ENCODE data around the gene THADA. TPM values are rescaled to one million over a fixed set of nuclear protein-coding genes. Genes with fewer than 3 reads are reported as not detected.

THADA gene
- total RNA-seq, 2 experiments from 2014 or later, result 31.2 to 32.3 TPM

DNA sequence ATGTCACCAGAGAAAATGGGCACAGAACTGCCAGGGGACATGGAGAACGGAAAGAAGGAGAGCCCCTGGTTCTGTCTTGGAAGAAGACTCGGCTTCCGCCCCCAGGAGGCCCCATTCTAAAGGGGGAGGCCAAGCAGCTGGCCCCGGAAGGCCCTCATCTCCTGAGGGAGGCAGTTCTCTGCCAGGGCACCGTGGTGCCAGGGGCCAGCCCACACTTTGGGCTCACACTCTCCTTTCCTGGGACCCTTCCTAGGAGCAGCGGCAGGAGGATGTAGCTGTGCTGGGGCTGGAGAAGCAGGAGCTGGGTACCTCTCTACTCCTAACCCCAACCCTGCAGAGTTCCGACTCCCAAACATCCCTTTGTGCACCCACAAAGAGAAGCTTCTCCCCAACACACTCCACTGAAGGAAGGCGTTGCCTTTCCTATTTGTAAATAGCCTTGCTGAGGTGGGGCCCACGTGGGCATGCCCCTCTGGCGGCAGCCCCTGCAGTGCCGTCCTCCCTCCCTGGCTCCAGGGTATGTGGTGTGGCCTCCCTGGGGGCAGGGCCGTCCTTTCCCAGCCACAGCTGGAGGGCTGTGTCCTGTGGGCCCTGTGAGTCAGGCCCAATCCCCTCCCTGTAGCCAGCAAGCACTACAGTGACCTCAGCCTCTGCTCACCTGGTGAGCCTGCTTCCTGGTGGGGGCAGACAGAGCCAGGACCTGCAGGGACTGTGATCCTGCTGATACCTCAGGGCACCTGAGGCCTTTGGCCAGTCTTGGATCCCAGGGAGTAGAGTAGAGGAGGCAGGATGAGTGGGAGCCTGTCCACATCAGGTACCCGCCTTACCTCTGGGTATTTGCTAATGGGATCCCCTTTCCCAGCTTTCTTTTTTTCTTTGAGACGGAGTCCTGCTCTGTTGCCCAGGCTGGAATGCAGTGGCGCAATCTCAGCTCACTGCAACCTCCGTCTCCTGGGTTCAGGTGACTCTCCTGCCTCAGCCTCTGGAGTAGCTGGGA, 396.0 kb downstream of the THADA start:
- no peak overlapping the region for H2AFZ ChIP-seq (ENCODE audit: low read length)
- no TSS peak for BruUV-seq (replicated peaks)
- no peaks in the 10 kb centered on the region for H3K36me3 ChIP-seq (ENCODE audit: insufficient read depth, low read length)
- no peaks in the 10 kb centered on the region for H4K20me1 ChIP-seq (ENCODE audit: insufficient read depth, low read length)
- no peaks in the 10 kb centered on the region for H3K9me2 ChIP-seq (ENCODE audit: insufficient read depth, low read length)
- H3K79me2 ChIP-seq (ENCODE audit: insufficient read depth, low read depth, low read length), result no peaks in the 10 kb centered on the region
- peaks cover 32% of the 10 kb centered on the region for H3K4me1 ChIP-seq (ENCODE audit: insufficient read depth, low read length, poor library complexity, severe bottlenecking)
- CTCF ChIA-PET (ENCODE audit: unreplicated experiment), result no interaction called here
- TF ChIP-seq CTCF (conservative IDR thresholded peaks at IDR 0.05; ENCODE audit: low read length) (no peak), EZH2phosphoT487 (IDR thresholded peaks at IDR 0.05; ENCODE audit: borderline replicate concordance, low read depth, low read length) (no peak)
- no peak overlapping the region for H3K4me2 ChIP-seq (ENCODE audit: low read length)
- no peak for DNase-seq (ENCODE audit: low spot score)
- intact Hi-C loops (cut with micrococcal nuclease; ENCODE audit: unreplicated experiment), result no loop called here
- no peak overlapping the region for H3K4me3 ChIP-seq (ENCODE audit: low read depth, low read length, poor library complexity, severe bottlenecking)
- POLR2A ChIA-PET, result interaction anchor here (0.6 to 0.7 kb wide), 2 partner anchors 9 to 20 kb away, joined by 3 read pairs; no protein-coding TSS in a partner anchor
- H3K27ac ChIP-seq (ENCODE audit: low read depth, low read length, poor library complexity, severe bottlenecking), result no peak overlapping the region
- no peaks in the 10 kb centered on the region for H3K9me3 ChIP-seq (ENCODE audit: low read length)

GRCh38 chr2:43198263-43198662, 397.6 kb downstream of the THADA start:
- H3K4me2 ChIP-seq (ENCODE audit: low read length), result no peak overlapping the region
- no TSS peak for BruUV-seq (replicated peaks)
- CTCF ChIA-PET (ENCODE audit: unreplicated experiment), result interaction anchor here (0.5 kb wide), 1 partner anchor 362 kb away, joined by 5 read pairs; no protein-coding TSS in a partner anchor
- POLR2A ChIA-PET, result interaction anchor here (0.6 kb wide), 1 partner anchor 30 kb away, joined by 3 read pairs; no protein-coding TSS in a partner anchor
- intact Hi-C loops (cut with micrococcal nuclease; ENCODE audit: unreplicated experiment), result no loop called here
- no peak overlapping the region for H3K4me3 ChIP-seq (ENCODE audit: low read depth, low read length, poor library complexity, severe bottlenecking)
- no peaks in the 10 kb centered on the region for H3K9me2 ChIP-seq (ENCODE audit: insufficient read depth, low read length)
- no peak overlapping the region for H2AFZ ChIP-seq (ENCODE audit: low read length)
- TF ChIP-seq CTCF (conservative IDR thresholded peaks at IDR 0.05; ENCODE audit: low read length) (no peak), EZH2phosphoT487 (IDR thresholded peaks at IDR 0.05; ENCODE audit: borderline replicate concordance, low read depth, low read length) (no peak)
- H3K4me1 ChIP-seq (ENCODE audit: insufficient read depth, low read length, poor library complexity, severe bottlenecking), result peaks cover 44% of the 10 kb centered on the region
- H4K20me1 ChIP-seq (ENCODE audit: insufficient read depth, low read length), result no peaks in the 10 kb centered on the region
- no peaks in the 10 kb centered on the region for H3K9me3 ChIP-seq (ENCODE audit: low read length)
- no peak overlapping the region for H3K27ac ChIP-seq (ENCODE audit: low read depth, low read length, poor library complexity, severe bottlenecking)
- no peaks in the 10 kb centered on the region for H3K79me2 ChIP-seq (ENCODE audit: insufficient read depth, low read depth, low read length)
- H3K36me3 ChIP-seq (ENCODE audit: insufficient read depth, low read length), result no peaks in the 10 kb centered on the region
- DNase-seq (ENCODE audit: low spot score), result no peak

GRCh38 chr2:43197588-43197896, 398.3 kb downstream of the THADA start:
- Histone ChIP-seq H4K20me1 (ENCODE audit: insufficient read depth, low read length) (no peaks in the 10 kb centered on the region), H3K4me3 (ENCODE audit: low read depth, low read length, poor library complexity, severe bottlenecking) (no peak overlapping the region), H3K79me2 (ENCODE audit: insufficient read depth, low read depth, low read length) (no peaks in the 10 kb centered on the region), H2AFZ (ENCODE audit: low read length) (no peak overlapping the region), H3K9me3 (ENCODE audit: low read length) (no peaks in the 10 kb centered on the region), H3K4me2 (ENCODE audit: low read length) (peak overlapping the region; percentile 24), H3K4me1 (ENCODE audit: insufficient read depth, low read length, poor library complexity, severe bottlenecking) (peaks cover 47% of the 10 kb centered on the region), H3K27ac (ENCODE audit: low read depth, low read length, poor library complexity, severe bottlenecking) (no peak overlapping the region), H3K9me2 (ENCODE audit: insufficient read depth, low read length) (no peaks in the 10 kb centered on the region), H3K36me3 (ENCODE audit: insufficient read depth, low read length) (no peaks in the 10 kb centered on the region)
- intact Hi-C loops (cut with micrococcal nuclease; ENCODE audit: unreplicated experiment), result no loop called here
- ChIA-PET CTCF (ENCODE audit: unreplicated experiment) (interaction anchor here (0.5 kb wide), 1 partner anchor 363 kb away, joined by 5 read pairs; no protein-coding TSS in a partner anchor), POLR2A (interaction anchor here (1.2 kb wide), 1 partner anchor 18 kb away, joined by 3 read pairs; no protein-coding TSS in a partner anchor)
- TF ChIP-seq EZH2phosphoT487 (IDR thresholded peaks at IDR 0.05; ENCODE audit: borderline replicate concordance, low read depth, low read length), result no peak
- TF ChIP-seq CTCF (conservative IDR thresholded peaks at IDR 0.05; ENCODE audit: low read length), result no peak
- DNase-seq (ENCODE audit: low spot score), result no peak
- no TSS peak for BruUV-seq (replicated peaks)

Measured in OCI-LY7 (cell line).